GM12801 (cell line): ENCODE measurements around the gene LVRN.

Experiments
- CTCF ChIP-seq: IDR thresholded peaks from one replicate; pipeline ENCODE4 v1.5.1; 2011; ENCODE audit warnings: control low read depth; ENCODE audit not compliant: insufficient read length; ENCODE audit errors: extremely low read depth

Gene LVRN

GRCh38 chr5:116013936-116014335 is 51.7 kb downstream of the LVRN start:
- TF ChIP-seq CTCF = no peak

GRCh38 chr5:116023619-116024018 is 61.3 kb downstream of the LVRN start:
- no peak for TF ChIP-seq CTCF

DNA sequence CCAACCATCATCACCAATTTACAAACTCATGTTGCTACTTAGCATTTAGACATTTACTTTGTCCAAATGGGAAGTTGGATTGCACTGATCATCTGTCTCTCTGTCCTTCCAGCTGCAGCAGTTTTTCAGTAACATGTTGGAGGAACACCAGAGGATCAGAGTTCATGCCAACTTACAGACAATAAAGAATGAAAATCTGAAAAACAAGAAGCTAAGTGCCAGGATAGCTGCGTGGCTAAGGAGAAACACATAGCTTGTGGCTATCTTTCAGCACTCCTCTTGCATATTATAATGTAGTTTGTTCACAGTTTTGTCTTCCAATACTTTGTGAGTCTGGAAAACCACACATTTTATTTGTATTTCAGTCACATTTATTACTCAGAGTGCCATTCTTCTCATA is 63.6 kb downstream of the LVRN start:
- no peak for TF ChIP-seq CTCF

- TF ChIP-seq CTCF = no peak
Measured at GRCh38 chr5:116032094-116032517, 69.8 kb downstream of the LVRN start, which contains the start of gene ARL14EPL. Gene ARL14EPL (plus strand): TSS chr5:116032472. CDS start chr5:116051466, 18,994 bp downstream.

DNA sequence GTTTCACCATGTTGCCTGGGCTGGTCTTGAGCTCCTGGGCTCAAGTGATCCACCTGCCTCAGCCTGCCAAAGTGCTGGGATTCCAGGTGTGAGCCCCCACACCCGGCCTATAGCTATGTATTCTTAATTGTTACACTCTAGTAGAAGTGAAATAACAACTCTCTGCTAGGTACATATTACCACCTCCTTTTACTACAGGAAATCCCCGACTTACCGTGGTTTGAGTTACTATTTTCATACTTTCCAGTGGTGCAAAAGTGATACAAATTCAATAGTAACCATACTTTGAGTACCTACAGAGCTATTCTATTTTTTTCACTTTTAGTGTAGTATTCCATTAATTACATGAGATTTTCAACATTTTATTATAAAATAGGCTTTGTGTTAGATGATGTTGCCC is 70.7 kb downstream of the LVRN start:
- no peak for TF ChIP-seq CTCF

DNA sequence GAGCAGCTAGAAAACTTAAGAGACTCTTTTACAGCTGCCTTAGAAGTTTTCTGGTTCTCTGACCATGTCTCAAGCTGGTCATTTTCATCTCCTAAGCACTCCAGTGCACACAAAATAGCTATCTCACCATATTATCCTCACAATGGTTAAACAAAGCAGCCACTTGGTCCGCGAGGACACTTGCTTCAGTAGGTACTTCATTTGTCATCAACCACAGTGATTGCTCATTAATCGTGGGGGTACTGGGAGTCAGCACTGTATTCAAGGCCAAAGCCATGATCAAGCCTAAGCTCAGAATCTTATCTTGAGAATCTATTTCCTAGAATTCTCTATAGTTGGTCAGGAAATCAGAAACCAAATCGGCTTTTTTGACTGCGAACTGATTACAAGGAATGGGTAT is 72.8 kb downstream of the LVRN start:
- TF ChIP-seq CTCF = no peak

DNA sequence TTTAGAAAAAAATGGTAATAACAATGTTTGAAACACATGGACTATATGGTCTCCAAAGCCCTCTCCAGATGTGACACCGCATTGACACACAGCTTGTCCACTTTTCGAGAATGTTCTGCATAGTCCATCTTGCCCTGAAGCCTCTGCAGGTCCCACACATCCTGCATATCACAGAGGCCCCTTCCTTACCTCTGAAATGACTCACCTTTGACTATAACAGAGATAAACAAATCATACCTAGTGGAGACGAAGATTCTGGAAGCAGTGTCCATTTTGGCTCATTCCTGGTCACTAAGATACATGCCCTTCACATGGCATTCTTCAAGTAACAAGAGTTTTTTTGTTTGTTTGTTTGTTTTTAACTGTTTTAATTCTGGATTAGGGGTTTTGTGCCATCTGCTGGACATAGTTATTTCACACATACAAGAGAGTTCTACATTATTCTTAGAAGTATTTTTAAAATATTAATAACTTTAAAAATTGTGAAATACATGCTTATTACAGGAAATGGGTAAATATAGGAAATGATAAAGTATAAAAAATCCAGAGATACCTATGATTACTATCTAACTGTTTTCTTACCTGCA is 75.1 kb downstream of the LVRN start:
- TF ChIP-seq CTCF = no peak
